HG03025 (cell line): ENCODE data around the gene ITPKB.
"Not testable (repeated sequence)": the region's sequence is repeated elsewhere in the genome, so short reads cannot be mapped to it uniquely, and the experiment has no call there.

Experiments
- ATAC-seq: cut with Tn5 transposase; IDR thresholded peaks from one replicate; pipeline ENCODE4 v1.9.1; 2021; ENCODE audit warnings: mild to moderate bottlenecking, moderate library complexity; ENCODE audit not compliant: unreplicated experiment, low FRiP score

ITPKB gene

DNA sequence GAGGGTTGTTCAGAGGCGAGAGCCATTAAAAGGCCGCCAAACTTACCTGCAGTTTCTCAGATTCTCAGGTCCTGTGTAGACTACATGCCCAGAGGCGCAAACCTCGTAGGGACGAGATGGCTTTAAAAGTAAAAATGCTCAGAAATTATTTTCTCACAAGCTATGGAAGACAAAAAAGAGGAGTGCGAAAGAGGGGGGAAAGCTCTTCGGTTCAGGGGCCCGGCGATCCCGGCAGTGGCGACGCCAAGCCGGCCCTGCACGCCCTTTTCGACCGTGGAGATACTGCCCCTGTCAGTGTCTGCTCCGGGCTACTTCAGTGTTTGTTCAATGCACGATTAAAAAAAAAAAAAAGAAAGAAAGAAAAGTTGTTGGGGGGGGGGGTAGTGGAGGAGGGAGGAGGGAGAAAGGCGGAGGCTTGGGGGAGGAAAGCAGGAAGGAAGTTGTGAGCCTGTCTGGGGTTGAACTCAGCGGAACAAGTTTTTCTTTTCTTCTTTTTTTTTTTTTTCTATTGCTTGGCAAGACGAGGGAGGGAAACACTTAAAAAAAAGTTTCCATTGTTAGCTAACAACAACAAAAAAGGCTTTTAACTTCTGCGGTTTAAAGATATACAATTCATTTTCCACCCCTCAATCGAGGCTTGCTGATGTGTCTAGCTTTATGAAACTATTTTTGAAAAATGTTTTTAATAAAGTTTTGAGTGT is at the start of gene ITPKB:
Gene ITPKB, minus strand, starts transcription at position 288 of the 701 bp plus-strand sequence. CDS start 1,824 bp downstream, outside the sequence.
- ATAC-seq: no peak

GRCh38 chr1:226787638-226788037 is 48.6 kb upstream of the ITPKB start:
- ATAC-seq: no peak

DNA sequence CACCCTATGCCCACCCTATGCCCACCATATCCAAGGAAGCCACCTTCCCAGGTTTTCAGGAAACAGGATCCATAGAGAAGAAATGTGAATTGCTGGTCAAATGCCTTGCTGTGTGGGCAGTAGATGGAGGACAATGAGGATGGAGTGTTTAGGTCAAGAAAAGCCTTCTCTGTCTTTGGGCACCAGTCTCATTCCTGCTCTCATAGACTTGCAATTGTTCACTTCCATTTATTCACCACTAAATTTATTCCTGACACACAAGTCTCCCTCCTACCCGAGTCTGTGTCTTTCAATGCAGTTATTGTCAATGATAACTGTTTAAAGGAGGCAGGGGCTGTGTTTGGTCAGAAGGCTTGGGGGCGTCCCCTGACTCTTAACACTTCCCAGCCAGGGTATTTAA is 48.0 kb upstream of the ITPKB start:
- no peak for ATAC-seq

DNA sequence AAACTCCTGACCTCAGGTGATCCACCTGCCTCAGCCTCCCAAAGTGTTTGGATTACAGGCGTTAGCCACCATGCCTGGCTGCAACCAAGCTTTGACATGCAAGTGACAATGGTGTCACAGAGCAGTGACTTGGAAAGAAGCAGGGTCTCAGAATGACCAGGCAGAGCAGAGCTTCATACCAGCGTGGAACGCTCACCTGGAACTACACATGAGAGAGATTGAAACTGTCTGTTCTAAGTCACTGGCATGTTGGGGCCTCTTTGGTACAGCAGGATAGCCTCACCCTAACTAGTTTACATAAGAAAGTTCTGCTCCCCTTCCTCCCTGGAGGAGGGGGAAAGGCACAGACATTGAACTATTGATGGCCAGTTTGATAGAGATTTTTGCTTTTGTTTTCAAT is 47.5 kb upstream of the ITPKB start:
- ATAC-seq: peak; percentile 77

DNA sequence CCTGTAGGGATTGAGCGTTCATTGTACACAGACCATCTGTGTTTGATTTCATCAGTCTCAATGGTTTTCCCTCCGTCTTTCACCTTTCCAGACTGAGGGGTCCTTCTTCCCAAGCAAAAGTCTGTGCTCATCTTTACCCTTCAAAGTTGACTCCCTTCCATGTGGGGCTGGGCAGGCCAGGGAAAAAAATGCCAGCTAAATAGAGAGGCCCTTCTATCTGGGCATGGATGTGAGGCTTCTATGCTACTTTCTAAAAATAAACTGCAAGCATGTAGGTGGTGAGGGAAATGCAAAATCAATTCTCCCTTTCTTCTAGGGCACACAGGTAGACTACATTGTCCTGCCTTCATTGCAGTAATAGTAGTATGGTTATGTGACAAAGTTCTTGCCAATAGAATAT is 46.7 kb upstream of the ITPKB start:
- no peak for ATAC-seq

DNA sequence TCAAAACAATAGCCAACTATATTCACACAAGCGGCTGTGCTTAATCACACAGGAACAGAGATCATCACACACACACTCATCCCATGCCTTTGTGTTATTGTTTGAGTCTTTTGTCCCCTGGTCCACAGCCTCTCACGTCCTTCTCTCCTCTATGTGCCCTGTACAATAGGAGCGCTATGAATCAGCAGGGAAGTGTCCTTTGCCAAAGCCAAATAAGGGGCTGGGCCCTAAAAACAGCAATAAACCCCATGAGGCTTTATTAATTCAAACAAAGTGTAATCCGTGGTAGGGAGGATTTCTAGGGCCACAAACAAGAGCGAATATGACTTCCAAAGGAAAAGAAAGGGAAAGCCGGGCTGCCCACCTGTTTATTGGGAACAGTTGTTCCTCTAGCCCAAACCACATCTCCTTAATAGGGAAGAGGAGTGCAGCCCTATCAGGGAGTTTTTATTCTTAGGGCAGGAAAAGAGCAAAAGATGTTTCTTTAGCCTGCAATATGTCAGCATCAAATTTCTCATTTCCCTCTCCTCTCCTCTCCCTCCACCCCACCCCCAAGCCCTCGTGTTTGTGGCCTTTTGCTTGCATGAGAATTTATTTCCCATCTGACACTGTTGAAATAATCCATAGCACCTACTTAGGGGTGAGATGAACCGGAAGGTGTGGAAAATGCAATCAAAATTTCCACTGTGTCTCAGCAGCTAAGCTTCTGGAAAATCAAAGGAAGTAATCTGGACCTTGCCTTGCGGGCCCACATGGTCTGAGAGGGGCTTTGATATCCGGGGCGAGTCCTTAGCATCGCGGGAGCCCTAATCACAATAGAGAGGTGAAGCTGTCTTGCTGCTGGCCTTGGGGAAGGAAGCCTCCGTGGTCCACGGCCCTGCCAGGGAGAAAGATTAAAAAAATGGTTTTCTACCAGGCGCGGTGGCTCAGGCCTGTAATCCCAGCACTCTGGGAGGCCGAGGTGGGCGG is 45.3 kb upstream of the ITPKB start:
- no peak for ATAC-seq

- no peak for ATAC-seq
These were observed 43.9 kb upstream of the ITPKB start for GRCh38 chr1:226782845-226783601.

DNA sequence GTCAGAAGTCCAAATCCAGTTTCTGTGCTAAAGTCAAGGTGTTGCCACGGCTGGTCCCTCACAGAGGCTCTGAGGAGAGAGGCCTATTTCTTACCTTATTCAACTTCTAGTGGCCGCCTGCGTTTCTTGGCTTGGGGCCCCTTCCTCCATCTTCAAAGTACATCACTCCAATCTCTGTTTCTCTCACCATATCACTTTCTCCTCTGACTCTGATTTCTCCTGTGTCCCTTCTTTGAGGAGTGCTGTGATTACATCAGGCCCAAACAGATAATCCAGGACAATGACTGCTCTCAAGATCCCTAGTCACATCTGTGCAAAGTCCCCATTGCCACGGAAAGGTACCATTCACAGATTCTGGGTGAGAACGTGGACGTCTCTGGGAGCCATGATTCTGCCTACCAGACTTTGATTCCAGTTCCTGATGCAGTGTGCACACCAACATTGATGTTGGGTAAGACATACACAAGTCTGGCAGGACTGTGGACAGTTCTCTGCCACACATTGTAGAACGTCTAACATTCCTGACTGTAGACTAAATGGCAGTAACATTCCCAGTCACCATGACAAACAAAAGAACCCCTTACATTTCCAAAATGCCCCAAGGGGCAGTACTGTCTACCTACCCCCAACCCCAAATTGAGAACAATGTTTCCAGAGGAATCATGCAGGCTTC is 43.0 kb upstream of the ITPKB start:
- no peak for ATAC-seq

GRCh38 chr1:226779561-226779960 is 40.5 kb upstream of the ITPKB start:
- ATAC-seq: no peak

- no peak for ATAC-seq
These were observed 39.6 kb upstream of the ITPKB start for GRCh38 chr1:226778657-226779058.

- no peak for ATAC-seq
These were observed 37.9 kb upstream of the ITPKB start for GRCh38 chr1:226776975-226777374.

DNA sequence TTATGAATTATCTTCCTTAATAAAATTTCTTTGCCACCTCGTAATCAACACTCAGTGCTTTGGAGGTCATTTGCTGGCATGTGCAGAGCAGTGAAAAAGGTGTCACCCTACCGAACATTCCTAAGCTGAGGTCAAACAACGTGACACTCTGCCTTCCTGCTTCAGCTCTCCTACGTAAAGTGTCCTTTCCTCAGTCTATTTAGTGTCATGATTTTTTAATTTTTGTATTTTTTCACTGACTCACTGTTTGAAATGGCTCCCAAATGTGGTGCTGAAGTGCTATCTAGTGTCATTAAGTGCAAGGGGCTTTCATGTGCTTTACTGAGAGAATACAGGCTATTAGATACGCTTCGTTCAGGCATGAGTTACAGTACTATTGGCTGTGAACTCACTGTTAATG is 37.0 kb upstream of the ITPKB start:
- ATAC-seq: no peak

DNA sequence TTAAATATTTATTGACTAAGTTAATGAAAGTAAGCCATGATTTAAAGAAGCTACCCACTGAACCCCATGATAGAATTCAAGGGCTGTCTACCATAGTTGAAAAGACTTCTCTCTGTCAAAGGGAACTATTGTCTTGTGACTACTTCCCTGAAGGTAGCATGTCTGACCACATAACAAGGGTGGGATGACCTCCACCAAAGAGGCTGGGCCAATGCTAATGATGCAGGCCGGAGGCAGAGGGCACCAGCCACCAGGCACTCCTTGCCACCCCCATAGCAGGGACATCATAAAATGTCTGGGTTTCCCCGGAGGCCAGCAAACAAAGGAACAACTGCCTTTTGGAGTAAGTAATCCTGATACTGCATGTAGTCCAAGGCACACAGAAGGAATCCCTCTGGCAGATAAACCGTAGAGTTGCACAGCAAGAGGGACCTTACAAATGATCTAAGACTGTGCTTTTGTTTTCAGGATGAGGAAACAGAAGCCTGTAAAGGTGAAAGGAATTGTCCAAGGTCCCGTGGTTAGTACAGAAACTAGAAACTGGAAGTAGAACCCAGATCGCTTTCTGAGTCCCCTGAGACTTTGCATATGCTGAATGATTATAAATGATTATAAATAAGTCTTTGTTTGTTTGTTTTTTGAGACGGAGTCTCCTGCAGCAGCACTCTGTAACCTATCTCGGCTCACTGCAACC is 33.5 kb upstream of the ITPKB start:
- peak; percentile 75 for ATAC-seq

- not testable (repeated sequence) for ATAC-seq
These were observed 28.1 kb upstream of the ITPKB start for GRCh38 chr1:226767170-226767569.

- no peak for ATAC-seq
These were observed 27.5 kb upstream of the ITPKB start for GRCh38 chr1:226766565-226766964.

DNA sequence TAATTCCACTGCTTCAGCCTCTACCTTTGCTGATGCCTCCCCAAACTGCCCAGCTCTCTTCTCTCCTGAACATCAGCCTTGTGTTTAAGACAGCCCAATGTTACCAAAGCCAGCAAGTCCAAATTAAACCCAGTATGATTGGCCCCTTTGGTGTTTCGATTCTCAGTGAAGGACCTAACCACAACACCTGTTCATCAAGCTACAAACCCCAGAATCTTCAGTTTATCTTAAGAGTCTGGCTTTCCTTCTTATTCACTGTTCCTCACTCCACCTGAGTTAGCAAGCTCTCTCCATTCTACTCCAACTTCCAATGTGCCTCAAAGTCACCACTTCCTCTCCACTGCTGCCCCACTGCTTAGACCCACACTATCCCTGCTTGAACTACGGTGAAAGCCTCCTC is 25.5 kb upstream of the ITPKB start:
- ATAC-seq: peak; percentile 82

DNA sequence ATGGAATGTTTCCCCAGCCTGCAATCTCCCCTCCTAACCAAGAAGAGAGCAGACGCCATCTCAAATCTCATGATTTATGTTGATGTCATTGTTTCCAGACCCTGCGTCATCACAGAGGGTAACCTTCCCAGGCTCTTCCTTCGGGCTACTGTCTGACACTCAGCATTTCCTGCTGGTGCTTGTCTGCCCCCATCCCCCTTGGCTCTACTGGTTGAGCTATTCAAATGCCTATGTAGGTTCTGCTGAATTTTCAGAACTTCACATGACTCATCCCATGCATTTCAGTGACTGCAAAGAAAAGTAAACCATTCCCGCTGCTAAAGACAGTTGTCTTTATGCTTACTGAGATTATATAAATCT is 24.8 kb upstream of the ITPKB start:
- ATAC-seq: no peak

GRCh38 chr1:226762988-226763904 is 24.2 kb upstream of the ITPKB start:
- ATAC-seq: no peak

GRCh38 chr1:226762055-226762454 is 23.0 kb upstream of the ITPKB start:
- no peak for ATAC-seq
